Fibroblast of villous mesenchyme (primary cell): ENCODE measurements around the gene NPC1L1. TPM values are rescaled to one million over a fixed set of nuclear protein-coding genes. Genes with fewer than 3 reads are reported as not detected.

ENCODE experiments used
- DNase-seq: peaks from one replicate; pipeline ENCODE4 v3.0.0-alpha.2; 2010; ENCODE audit warnings: low read depth
- H3K4me3 ChIP-seq: 2 replicates; pipeline ENCODE4 v1.5.1; 2011; ENCODE audit warnings: low read depth, mild to moderate bottlenecking, low read length
- total RNA-seq: library from RNA; depleted of rRNA; stranded (reverse); fragments of >200 nt; gene quantifications from 2 replicates; pipeline ENCODE4 v1.2.3, GENCODE V29; 2012
- TF ChIP-seq, protein P1 (sequence below): IDR thresholded peaks from 2 replicates; pipeline ENCODE4 v1.5.1; 2012; ENCODE audit warnings: low read depth, mild to moderate bottlenecking, low read length; ENCODE audit not compliant: insufficient read depth

Gene NPC1L1, protein sequence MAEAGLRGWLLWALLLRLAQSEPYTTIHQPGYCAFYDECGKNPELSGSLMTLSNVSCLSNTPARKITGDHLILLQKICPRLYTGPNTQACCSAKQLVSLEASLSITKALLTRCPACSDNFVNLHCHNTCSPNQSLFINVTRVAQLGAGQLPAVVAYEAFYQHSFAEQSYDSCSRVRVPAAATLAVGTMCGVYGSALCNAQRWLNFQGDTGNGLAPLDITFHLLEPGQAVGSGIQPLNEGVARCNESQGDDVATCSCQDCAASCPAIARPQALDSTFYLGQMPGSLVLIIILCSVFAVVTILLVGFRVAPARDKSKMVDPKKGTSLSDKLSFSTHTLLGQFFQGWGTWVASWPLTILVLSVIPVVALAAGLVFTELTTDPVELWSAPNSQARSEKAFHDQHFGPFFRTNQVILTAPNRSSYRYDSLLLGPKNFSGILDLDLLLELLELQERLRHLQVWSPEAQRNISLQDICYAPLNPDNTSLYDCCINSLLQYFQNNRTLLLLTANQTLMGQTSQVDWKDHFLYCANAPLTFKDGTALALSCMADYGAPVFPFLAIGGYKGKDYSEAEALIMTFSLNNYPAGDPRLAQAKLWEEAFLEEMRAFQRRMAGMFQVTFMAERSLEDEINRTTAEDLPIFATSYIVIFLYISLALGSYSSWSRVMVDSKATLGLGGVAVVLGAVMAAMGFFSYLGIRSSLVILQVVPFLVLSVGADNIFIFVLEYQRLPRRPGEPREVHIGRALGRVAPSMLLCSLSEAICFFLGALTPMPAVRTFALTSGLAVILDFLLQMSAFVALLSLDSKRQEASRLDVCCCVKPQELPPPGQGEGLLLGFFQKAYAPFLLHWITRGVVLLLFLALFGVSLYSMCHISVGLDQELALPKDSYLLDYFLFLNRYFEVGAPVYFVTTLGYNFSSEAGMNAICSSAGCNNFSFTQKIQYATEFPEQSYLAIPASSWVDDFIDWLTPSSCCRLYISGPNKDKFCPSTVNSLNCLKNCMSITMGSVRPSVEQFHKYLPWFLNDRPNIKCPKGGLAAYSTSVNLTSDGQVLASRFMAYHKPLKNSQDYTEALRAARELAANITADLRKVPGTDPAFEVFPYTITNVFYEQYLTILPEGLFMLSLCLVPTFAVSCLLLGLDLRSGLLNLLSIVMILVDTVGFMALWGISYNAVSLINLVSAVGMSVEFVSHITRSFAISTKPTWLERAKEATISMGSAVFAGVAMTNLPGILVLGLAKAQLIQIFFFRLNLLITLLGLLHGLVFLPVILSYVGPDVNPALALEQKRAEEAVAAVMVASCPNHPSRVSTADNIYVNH (N-terminal part only)
- not detected in 2 replicates for total RNA-seq

DNA sequence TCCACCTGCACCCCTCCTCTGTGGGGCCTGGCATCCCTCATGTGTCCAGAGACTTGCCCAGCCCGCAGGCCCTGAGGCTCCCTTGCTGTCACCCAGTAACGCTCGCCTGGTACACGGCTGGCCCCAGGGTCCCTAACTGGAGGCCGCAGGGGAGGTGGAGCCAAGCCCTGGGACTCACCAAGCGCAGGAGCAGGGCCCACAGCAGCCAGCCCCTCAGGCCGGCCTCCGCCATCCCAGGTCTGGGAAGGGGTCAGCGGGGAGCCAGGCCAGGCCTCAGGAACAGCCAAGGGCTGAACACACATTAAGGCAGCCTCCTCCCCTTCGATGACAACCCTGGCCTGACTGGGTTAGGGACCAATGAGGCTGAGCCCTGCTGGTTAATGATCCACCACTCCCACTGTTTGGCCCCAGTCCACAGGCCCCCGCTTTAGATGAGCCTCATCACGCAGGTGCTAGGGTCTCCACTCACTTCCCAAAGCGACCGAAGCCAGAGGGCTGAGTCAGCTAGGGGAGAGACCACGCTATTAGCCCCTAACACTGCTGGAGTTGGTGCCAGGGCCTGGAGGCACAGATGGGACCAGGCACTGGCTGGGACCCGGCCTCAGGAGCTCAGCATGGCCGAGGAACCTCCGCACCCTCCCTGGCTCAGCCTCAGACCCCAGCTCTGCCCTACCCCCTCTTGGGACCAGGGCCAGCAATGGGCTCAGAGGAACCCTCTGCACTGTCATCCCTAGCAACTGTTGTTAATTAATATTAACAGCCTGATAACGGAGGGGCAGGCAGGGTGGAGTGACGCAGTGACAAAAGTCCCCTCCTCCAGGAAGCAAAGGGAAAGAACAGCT lies at the start of gene NPC1L1:
NPC1L1 (minus strand) TSS at position 303 of the 842 bp plus-strand sequence; CDS start at position 232, 71 bp downstream.
- no peak for DNase-seq
- no peak within 1 kb of the TSS for H3K4me3 ChIP-seq
- TF ChIP-seq, protein P1, sequence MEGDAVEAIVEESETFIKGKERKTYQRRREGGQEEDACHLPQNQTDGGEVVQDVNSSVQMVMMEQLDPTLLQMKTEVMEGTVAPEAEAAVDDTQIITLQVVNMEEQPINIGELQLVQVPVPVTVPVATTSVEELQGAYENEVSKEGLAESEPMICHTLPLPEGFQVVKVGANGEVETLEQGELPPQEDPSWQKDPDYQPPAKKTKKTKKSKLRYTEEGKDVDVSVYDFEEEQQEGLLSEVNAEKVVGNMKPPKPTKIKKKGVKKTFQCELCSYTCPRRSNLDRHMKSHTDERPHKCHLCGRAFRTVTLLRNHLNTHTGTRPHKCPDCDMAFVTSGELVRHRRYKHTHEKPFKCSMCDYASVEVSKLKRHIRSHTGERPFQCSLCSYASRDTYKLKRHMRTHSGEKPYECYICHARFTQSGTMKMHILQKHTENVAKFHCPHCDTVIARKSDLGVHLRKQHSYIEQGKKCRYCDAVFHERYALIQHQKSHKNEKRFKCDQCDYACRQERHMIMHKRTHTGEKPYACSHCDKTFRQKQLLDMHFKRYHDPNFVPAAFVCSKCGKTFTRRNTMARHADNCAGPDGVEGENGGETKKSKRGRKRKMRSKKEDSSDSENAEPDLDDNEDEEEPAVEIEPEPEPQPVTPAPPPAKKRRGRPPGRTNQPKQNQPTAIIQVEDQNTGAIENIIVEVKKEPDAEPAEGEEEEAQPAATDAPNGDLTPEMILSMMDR, result no peak

DNA sequence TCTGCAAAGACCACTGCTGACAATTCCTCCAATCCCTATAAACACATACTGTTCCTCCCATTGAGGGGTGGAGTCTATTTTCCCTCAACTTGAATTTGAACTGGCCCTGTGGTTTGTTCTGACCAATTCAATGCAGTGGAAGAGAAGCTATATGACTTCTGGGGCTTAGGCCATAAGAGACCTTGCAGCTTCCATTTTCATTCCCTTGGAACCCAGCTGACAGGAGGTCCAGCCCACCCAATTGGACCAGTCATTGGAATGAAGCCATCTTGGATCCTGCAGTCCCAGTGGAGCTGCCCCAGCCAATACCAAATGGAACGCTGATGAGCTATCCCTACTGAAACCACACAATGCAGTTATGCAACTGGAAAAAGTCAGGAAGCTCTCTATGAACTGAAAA lies 49.8 kb upstream of the NPC1L1 start:
- no peak overlapping the region for H3K4me3 ChIP-seq
- DNase-seq, result no peak
- TF ChIP-seq, protein P1, result no peak

DNA sequence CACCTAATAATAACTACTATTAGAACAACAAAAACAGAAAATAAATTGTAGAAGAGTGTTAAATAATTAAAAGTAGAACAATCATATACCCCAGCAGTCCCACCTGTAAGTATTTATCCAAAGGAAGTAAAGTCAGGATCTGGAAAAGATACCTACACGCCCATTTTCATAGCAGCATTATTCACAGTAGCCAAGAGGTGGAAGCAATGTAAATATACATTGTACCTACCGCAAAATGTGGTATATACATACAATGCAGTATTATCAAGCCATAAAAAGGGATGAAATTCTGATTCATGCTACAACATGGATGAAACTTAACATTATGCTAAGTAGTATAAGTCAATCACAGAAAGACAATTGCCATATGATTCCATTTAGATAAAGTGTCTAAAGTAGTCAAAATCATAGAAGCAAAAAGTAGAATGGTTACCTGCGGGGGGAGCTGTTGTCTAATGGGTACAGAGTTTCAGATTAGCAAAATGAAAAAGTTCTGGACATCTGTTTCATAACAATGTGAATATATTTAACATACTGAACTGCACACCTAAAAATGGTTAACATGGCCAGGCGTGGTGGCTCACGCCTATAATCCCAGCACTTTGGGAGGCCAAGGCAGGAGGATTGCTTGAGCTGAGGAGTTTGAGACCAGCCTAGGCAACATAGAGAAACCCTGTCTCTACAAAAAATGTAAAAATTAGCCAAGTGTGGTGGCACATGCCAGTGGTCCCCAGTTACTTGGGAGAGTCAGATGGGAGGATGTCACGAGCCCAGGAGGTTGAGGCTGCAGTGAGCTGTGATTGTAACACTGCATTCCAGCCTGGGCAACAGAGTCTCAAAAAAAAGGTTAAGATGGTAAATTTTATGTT lies 46.9 kb upstream of the NPC1L1 start:
- DNase-seq, result peak; percentile 78

DNA sequence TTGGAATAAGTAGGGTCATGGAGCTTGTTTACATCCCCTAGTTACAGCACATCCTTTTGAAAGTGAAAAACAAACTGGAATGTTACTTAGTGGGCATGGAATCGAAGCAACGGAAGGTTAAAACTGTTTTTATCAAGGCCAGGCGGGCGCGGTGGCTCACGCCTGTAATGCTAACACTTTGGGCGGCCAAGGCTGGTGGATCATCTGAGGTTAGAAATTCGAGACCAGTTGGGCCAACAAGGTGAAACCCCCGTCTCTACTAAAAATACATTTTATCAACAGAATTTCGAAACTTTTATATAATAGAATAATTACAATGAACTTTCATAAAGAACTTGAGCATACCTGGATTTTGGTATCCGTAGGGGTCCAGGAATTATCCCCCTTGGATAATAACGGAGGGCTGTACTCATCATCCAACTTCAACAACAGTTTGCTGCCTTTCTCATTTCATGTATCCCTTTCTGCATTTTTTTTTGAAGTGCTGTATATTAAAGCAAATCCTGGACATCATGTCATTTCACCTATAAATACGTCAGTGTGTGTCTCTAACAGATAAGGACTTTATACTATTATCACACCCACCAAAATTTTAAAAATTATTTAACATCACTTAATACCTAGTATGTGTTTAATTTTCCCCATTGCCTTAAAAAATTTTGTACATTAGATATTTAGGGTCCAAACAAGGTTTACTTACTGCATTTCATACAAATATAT lies 42.2 kb upstream of the NPC1L1 start:
- H3K4me3 ChIP-seq, result peak overlapping the region; percentile 68
- no peak for DNase-seq
- TF ChIP-seq, protein P1, result no peak

More for the DNA sequence above, 46.9 kb upstream of the NPC1L1 start:
- TF ChIP-seq, protein P1, result peak; percentile 67
- no peak overlapping the region for H3K4me3 ChIP-seq

DNA sequence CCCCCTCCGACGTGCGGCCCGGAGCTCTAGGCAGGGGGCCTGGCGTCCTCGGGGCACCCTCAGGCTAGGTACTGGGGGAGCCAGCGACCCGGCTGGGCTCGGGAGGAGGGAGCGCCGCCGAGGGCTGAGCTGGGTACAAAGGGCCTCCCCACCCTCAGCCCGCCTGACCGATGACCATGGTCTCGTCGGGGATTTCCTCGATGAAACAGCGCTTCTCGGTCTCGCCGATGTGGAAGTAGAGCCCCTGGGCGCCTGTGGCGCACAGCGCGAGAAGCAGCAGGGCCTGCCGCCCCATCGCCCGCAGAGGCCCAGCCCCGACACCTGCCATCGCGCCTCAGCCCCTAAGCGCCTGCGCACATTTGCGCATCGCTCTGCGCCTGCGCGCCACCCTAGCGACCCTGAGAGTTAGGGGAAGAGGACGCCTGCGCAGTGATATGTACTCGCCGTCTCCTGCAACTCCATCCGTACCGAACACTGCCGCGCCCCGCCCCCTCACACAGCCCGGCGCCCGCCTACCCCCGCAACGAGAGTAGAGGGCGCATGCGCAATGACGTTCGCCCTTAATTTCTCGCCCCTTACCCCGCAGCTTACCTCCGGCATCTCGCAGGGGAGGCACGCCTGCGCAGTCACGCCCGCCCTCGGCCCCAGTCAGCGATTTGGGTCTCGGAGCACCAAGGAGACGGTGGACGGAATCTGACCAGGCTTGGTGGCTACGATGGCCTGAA lies 40.9 kb upstream of the NPC1L1 start, which contains the start of gene TMED4:
TMED4 (minus strand) TSS at position 353 of the 725 bp plus-strand sequence; CDS start at position 328, 25 bp downstream.
- TF ChIP-seq, protein P1, result no peak
- H3K4me3 ChIP-seq, result peak within 1 kb of the TSS; percentile 68
- peak; percentile 99 for DNase-seq
